ENCODE data around the gene ARSH.
"Not testable (repeated sequence)": the region's sequence is repeated elsewhere in the genome, so short reads cannot be mapped to it uniquely, and the experiment has no call there.

The ARSH gene

GRCh38 chrX:2969021-2969420, 37.3 kb upstream of the ARSH start:
- TF ChIP-seq CTCF (conservative IDR thresholded peaks at IDR 0.05; ENCODE audit: low read depth, low read length): no peak
- Histone ChIP-seq H3K36me3 (ENCODE audit: insufficient read depth) (no peaks in the 10 kb centered on the region), H3K4me1 (ENCODE audit: low read depth, poor library complexity, severe bottlenecking) (no peaks in the 10 kb centered on the region), H3K4me2 (no peak overlapping the region), H2AFZ (ENCODE audit: low read depth) (no peak overlapping the region), H3K79me2 (ENCODE audit: insufficient read depth, low read depth) (no peaks in the 10 kb centered on the region), H3K4me3 (IDR thresholded peaks at IDR 0.05; ENCODE audit: insufficient read depth, low read depth, low read length) (no peak overlapping the region), H3K9ac (no peak overlapping the region), H3K27me3 (ENCODE audit: insufficient read depth, low read depth) (no peaks in the 10 kb centered on the region), H3K27ac (no peak overlapping the region), H4K20me1 (ENCODE audit: insufficient read depth) (no peaks in the 10 kb centered on the region)

- H3K9ac ChIP-seq: no peak overlapping the region
- no peaks in the 10 kb centered on the region for H4K20me1 ChIP-seq (ENCODE audit: insufficient read depth)
- no peak overlapping the region for H3K27ac ChIP-seq
- H3K27me3 ChIP-seq (ENCODE audit: insufficient read depth, low read depth): no peaks in the 10 kb centered on the region
- no peak overlapping the region for H3K4me2 ChIP-seq
- no peaks in the 10 kb centered on the region for H3K4me1 ChIP-seq (ENCODE audit: low read depth, poor library complexity, severe bottlenecking)
- H3K36me3 ChIP-seq (ENCODE audit: insufficient read depth): no peaks in the 10 kb centered on the region
- H3K79me2 ChIP-seq (ENCODE audit: insufficient read depth, low read depth): no peaks in the 10 kb centered on the region
- H2AFZ ChIP-seq (ENCODE audit: low read depth): no peak overlapping the region
- no peak for TF ChIP-seq CTCF (conservative IDR thresholded peaks at IDR 0.05; ENCODE audit: low read depth, low read length)
- H3K4me3 ChIP-seq (IDR thresholded peaks at IDR 0.05; ENCODE audit: insufficient read depth, low read depth, low read length): no peak overlapping the region
These were observed 34.0 kb upstream of the ARSH start for GRCh38 chrX:2972391-2972790.

- Histone ChIP-seq H3K36me3 (ENCODE audit: insufficient read depth) (no peaks in the 10 kb centered on the region), H3K27me3 (ENCODE audit: insufficient read depth, low read depth) (no peaks in the 10 kb centered on the region), H4K20me1 (ENCODE audit: insufficient read depth) (no peaks in the 10 kb centered on the region), H3K79me2 (ENCODE audit: insufficient read depth, low read depth) (no peaks in the 10 kb centered on the region), H3K4me3 (IDR thresholded peaks at IDR 0.05; ENCODE audit: insufficient read depth, low read depth, low read length) (no peak overlapping the region), H3K9ac (no peak overlapping the region), H3K4me2 (no peak overlapping the region), H3K4me1 (ENCODE audit: low read depth, poor library complexity, severe bottlenecking) (no peaks in the 10 kb centered on the region), H2AFZ (ENCODE audit: low read depth) (no peak overlapping the region), H3K27ac (no peak overlapping the region)
- no peak for TF ChIP-seq CTCF (conservative IDR thresholded peaks at IDR 0.05; ENCODE audit: low read depth, low read length)
These were observed 31.4 kb upstream of the ARSH start for GRCh38 chrX:2974961-2975360.

- H3K4me3 ChIP-seq (IDR thresholded peaks at IDR 0.05; ENCODE audit: insufficient read depth, low read depth, low read length); H3K27me3 ChIP-seq (ENCODE audit: insufficient read depth, low read depth); H3K79me2 ChIP-seq (ENCODE audit: insufficient read depth, low read depth); H3K4me1 ChIP-seq (ENCODE audit: low read depth, poor library complexity, severe bottlenecking); H2AFZ ChIP-seq (ENCODE audit: low read depth); H4K20me1 ChIP-seq (ENCODE audit: insufficient read depth); H3K36me3 ChIP-seq (ENCODE audit: insufficient read depth); H3K4me2 ChIP-seq; H3K9ac ChIP-seq; H3K27ac ChIP-seq: not testable (repeated sequence)
These were observed 27.7 kb upstream of the ARSH start for GRCh38 chrX:2978639-2979038.

GRCh38 chrX:2984342-2984741, 22.0 kb upstream of the ARSH start:
- no peaks in the 10 kb centered on the region for H3K79me2 ChIP-seq (ENCODE audit: insufficient read depth, low read depth)
- H3K4me1 ChIP-seq (ENCODE audit: low read depth, poor library complexity, severe bottlenecking): no peaks in the 10 kb centered on the region
- H3K4me2 ChIP-seq: no peak overlapping the region
- H2AFZ ChIP-seq (ENCODE audit: low read depth): no peak overlapping the region
- no peak for TF ChIP-seq CTCF (conservative IDR thresholded peaks at IDR 0.05; ENCODE audit: low read depth, low read length)
- no peaks in the 10 kb centered on the region for H4K20me1 ChIP-seq (ENCODE audit: insufficient read depth)
- no peak overlapping the region for H3K9ac ChIP-seq
- no peaks in the 10 kb centered on the region for H3K27me3 ChIP-seq (ENCODE audit: insufficient read depth, low read depth)
- H3K4me3 ChIP-seq (IDR thresholded peaks at IDR 0.05; ENCODE audit: insufficient read depth, low read depth, low read length): no peak overlapping the region
- no peaks in the 10 kb centered on the region for H3K36me3 ChIP-seq (ENCODE audit: insufficient read depth)
- no peak overlapping the region for H3K27ac ChIP-seq
